Uterus (tissue), 2 donors: ENCODE data around the gene PPP3R1.

Experiments used
- POLR2A ChIP-seq, 2 donors: fragments of 450-650 bp; IDR thresholded peaks; one replicate each; pipeline ENCODE4 v1.6.1; 2016; ENCODE audit warnings: antibody characterized with exemption in 2 of 2, mild to moderate bottlenecking in 1 of 2, moderate library complexity in 1 of 2
- TF ChIP-seq, protein P1 (sequence below), 4 experiments: fragments of 200-600 bp in 2 of 4; fragments of 450-650 bp in 2 of 4; sonication (generic) in 2 of 4; IDR thresholded peaks; one replicate each; pipeline ENCODE4 v1.5.1; 2016 to 2019; ENCODE audit warnings: antibody characterized with exemption in 4 of 4, mild to moderate bottlenecking in 2 of 4, moderate library complexity in 1 of 4

DNA sequence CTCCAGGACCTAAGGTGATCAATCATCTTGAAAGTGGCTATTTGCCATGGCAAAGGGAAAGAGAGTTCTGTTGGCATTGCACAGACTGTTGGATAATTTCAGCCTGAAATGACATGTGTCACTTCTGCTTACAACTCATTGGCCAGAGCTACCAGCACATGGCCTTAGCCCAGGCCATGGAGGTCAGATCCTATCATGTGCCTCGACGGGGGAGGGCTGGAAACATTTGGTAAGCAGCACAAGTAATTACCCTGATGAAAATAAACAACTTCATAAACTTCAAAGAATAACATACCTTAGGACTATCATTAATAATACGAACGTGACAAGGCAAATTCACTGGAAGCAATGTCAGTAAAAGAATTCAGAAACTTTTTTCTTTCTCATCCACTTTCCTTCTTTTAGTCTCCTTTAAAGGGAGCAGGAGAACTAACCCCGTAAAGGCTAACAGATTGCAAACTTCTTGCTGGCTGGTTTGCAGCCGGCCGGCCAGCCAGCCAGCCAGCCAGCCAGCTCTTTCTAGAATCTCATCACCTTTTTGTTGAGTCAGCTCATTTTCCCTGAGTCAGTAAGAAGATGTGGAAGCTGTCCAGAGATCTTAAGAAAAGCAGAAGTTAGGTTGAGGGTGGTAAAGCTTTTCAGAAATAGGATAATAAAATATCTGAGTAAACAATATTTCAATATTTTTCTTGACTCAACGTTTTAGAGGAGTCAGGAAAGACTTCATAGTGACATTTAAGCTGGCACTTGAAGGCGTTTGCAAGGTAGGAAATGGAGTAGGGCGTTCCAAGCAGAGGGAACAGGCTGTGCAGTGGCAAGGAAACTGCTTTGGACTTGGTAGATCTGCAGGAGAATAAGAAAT, 35.5 kb upstream of the PPP3R1 start:
- no peak for TF ChIP-seq POLR2A (IDR thresholded peaks at IDR 0.05)
- TF ChIP-seq, protein P1, sequence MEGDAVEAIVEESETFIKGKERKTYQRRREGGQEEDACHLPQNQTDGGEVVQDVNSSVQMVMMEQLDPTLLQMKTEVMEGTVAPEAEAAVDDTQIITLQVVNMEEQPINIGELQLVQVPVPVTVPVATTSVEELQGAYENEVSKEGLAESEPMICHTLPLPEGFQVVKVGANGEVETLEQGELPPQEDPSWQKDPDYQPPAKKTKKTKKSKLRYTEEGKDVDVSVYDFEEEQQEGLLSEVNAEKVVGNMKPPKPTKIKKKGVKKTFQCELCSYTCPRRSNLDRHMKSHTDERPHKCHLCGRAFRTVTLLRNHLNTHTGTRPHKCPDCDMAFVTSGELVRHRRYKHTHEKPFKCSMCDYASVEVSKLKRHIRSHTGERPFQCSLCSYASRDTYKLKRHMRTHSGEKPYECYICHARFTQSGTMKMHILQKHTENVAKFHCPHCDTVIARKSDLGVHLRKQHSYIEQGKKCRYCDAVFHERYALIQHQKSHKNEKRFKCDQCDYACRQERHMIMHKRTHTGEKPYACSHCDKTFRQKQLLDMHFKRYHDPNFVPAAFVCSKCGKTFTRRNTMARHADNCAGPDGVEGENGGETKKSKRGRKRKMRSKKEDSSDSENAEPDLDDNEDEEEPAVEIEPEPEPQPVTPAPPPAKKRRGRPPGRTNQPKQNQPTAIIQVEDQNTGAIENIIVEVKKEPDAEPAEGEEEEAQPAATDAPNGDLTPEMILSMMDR (IDR thresholded peaks at IDR 0.05), result no peak
